Stimulated activated CD4-positive, alpha-beta T cell treated with anti-CD3 and anti-CD28 coated beads, TNF-alpha, amount 100 ng/mL, for 1 hour (primary cell): Measurements from ENCODE around the gene C9orf152.
"Not testable (repeated sequence)": the region's sequence is repeated elsewhere in the genome, so short reads cannot be mapped to it uniquely, and the experiment has no call there.

Experiments used
- DNase-seq, 3 donors: peaks; one replicate each; pipeline ENCODE4 v3.0.0-alpha.2; 2020; ENCODE audit warnings: low read depth in 3 of 3, low spot score in 1 of 3

Gene C9orf152

GRCh38 chr9:110208031-110208430, at the start of gene C9orf152:
C9orf152 (minus strand) TSS chr9:110208159; CDS start chr9:110207579, 580 bp downstream.
- no peak for DNase-seq

- DNase-seq: no peak
Observed at GRCh38 chr9:110257097-110257841, 49.3 kb upstream of the C9orf152 start.

GRCh38 chr9:110256380-110257096, 48.6 kb upstream of the C9orf152 start, which contains the start of gene TXN:
TXN (minus strand) TSS chr9:110256507; CDS start chr9:110256435, 72 bp downstream.
- peak; percentile 32 to 85 (median 57) for DNase-seq

- DNase-seq: peak in 2 of 3 donors; percentile 2 to 31
Observed at GRCh38 chr9:110255463-110256379, 47.8 kb upstream of the C9orf152 start.

GRCh38 chr9:110255034-110255462, 47.1 kb upstream of the C9orf152 start:
- no peak for DNase-seq

GRCh38 chr9:110254500-110254899, 46.5 kb upstream of the C9orf152 start:
- DNase-seq: no peak

- DNase-seq: no peak
Observed at GRCh38 chr9:110252509-110253139, 44.7 kb upstream of the C9orf152 start.

- DNase-seq: not testable (repeated sequence)
Observed at GRCh38 chr9:110251770-110252169, 43.8 kb upstream of the C9orf152 start.

GRCh38 chr9:110251212-110251611, 43.3 kb upstream of the C9orf152 start:
- DNase-seq: no peak

GRCh38 chr9:110249603-110250002, 41.6 kb upstream of the C9orf152 start:
- no peak for DNase-seq

- DNase-seq: no peak
Observed at GRCh38 chr9:110248361-110248760, 40.4 kb upstream of the C9orf152 start.

GRCh38 chr9:110246214-110246613, 38.3 kb upstream of the C9orf152 start:
- DNase-seq: no peak

- no peak for DNase-seq
Observed at GRCh38 chr9:110244616-110245015, 36.7 kb upstream of the C9orf152 start.

- DNase-seq: no peak
Observed at GRCh38 chr9:110241858-110242321, 33.9 kb upstream of the C9orf152 start.

- DNase-seq: no peak
Observed at GRCh38 chr9:110241260-110241857, 33.4 kb upstream of the C9orf152 start.

GRCh38 chr9:110240198-110240597, 32.2 kb upstream of the C9orf152 start:
- DNase-seq: no peak

GRCh38 chr9:110228321-110228720, 20.4 kb upstream of the C9orf152 start:
- no peak for DNase-seq

- no peak for DNase-seq
Observed at GRCh38 chr9:110224583-110224982, 16.6 kb upstream of the C9orf152 start.

- DNase-seq: no peak
Observed at GRCh38 chr9:110220809-110221208, 12.8 kb upstream of the C9orf152 start.

GRCh38 chr9:110217656-110218099, 9.7 kb upstream of the C9orf152 start:
- DNase-seq: no peak
